UCSD-AML1 (cell line): Measurements from ENCODE around the gene PPP1R12A.

ENCODE experiments used
- DNase-seq: peaks from one replicate; lab custom pipeline; 2025; ENCODE audit not compliant: unreplicated experiment; lab: John Stamatoyannopoulos, UW

PPP1R12A gene

GRCh38 chr12:79936670-79937069 lies 1.8 kb upstream of the PPP1R12A start:
- no peak for DNase-seq

- DNase-seq = no peak
Measured at GRCh38 chr12:79935624-79936345, 888 bp upstream of the PPP1R12A start.

- DNase-seq = peak; percentile 75
Measured at GRCh38 chr12:79934281-79935020, 446 bp downstream of the PPP1R12A start.

- peak; percentile 49 for DNase-seq
Measured at GRCh38 chr12:79933532-79934264, 1.2 kb downstream of the PPP1R12A start.

- no peak for DNase-seq
Measured at GRCh38 chr12:79933043-79933442, 1.9 kb downstream of the PPP1R12A start.

GRCh38 chr12:79932357-79932756 lies 2.5 kb downstream of the PPP1R12A start:
- no peak for DNase-seq

- no peak for DNase-seq
Measured at GRCh38 chr12:79929065-79929464, 5.8 kb downstream of the PPP1R12A start.

GRCh38 chr12:79927772-79928474 lies 7.0 kb downstream of the PPP1R12A start:
- DNase-seq = peak; percentile 18

GRCh38 chr12:79926951-79927350 lies 7.9 kb downstream of the PPP1R12A start:
- DNase-seq = no peak

- DNase-seq = no peak
Measured at GRCh38 chr12:79925492-79925891, 9.4 kb downstream of the PPP1R12A start.

- DNase-seq = no peak
Measured at GRCh38 chr12:79921786-79922185, 13.1 kb downstream of the PPP1R12A start.

- no peak for DNase-seq
Measured at GRCh38 chr12:79920421-79921238, 14.3 kb downstream of the PPP1R12A start.

- no peak for DNase-seq
Measured at GRCh38 chr12:79919762-79920161, 15.1 kb downstream of the PPP1R12A start.

- DNase-seq = no peak
Measured at GRCh38 chr12:79916826-79917225, 18.1 kb downstream of the PPP1R12A start.

- no peak for DNase-seq
Measured at GRCh38 chr12:79911889-79912656, 22.8 kb downstream of the PPP1R12A start.

GRCh38 chr12:79908366-79908765 lies 26.5 kb downstream of the PPP1R12A start:
- no peak for DNase-seq

- no peak for DNase-seq
Measured at GRCh38 chr12:79901506-79901905, 33.4 kb downstream of the PPP1R12A start.

- DNase-seq = no peak
Measured at GRCh38 chr12:79900951-79901350, 33.9 kb downstream of the PPP1R12A start.

- DNase-seq = no peak
Measured at GRCh38 chr12:79900199-79900598, 34.7 kb downstream of the PPP1R12A start.

- no peak for DNase-seq
Measured at GRCh38 chr12:79897617-79898016, 37.3 kb downstream of the PPP1R12A start.
